ENCODE measurements around the gene HTRA3.

The HTRA3 gene

GRCh38 chr4:8233672-8234484 is 35.7 kb upstream of the HTRA3 start:
- no peak for DNase-seq
- in situ Hi-C loops (cut with MboI; ENCODE audit: low pct_unique_long_range_greater_than_20kb, low sequenced_read_pairs) = no loop called here

DNA sequence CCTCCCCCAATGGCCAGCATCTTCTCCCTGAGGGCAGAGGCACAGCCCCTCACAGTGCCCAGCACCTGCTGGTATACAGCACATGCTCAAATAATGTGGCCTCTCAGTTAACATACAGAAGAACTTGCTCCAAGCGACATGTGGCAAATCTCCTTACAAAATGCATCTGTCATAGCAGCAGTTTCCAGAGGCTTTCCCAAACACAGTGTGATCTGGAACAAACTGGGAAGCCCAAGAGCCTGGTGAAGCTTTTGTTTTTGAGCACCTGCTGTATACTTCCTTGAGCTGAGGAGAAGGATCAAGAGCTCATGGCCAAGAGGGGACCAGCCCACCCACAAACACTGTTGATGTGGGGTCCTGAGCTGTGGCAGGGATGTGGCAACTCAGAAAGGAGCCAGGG is 34.8 kb upstream of the HTRA3 start:
- in situ Hi-C loops (cut with MboI; ENCODE audit: low pct_unique_long_range_greater_than_20kb, low sequenced_read_pairs) = no loop called here
- no peak for DNase-seq

- in situ Hi-C loops (cut with MboI; ENCODE audit: low pct_unique_long_range_greater_than_20kb, low sequenced_read_pairs) = no loop called here
- DNase-seq = no peak
Observed at GRCh38 chr4:8235224-8235623, 34.3 kb upstream of the HTRA3 start.

- in situ Hi-C loops (cut with MboI; ENCODE audit: low pct_unique_long_range_greater_than_20kb, low sequenced_read_pairs) = no loop called here
- DNase-seq = no peak
Observed at GRCh38 chr4:8235686-8236085, 33.9 kb upstream of the HTRA3 start.

- in situ Hi-C loops (cut with MboI; ENCODE audit: low pct_unique_long_range_greater_than_20kb, low sequenced_read_pairs) = no loop called here
- no peak for DNase-seq
Observed at GRCh38 chr4:8236106-8236919, 33.2 kb upstream of the HTRA3 start.

DNA sequence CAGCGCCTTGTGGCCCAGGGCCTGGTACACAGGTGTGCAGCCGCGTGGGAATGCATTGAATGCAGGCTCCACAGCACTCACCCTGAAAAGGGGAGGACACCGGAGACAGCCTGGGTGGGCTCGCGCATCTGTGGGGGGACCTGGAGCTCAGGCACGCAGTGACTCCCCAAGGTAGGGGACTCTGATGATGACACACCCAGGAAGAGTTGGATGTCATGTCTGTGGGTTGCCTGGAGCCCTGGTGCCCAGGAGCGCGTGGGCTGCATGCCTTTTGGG is 32.7 kb upstream of the HTRA3 start:
- in situ Hi-C loops (cut with MboI; ENCODE audit: low pct_unique_long_range_greater_than_20kb, low sequenced_read_pairs) = no loop called here
- DNase-seq = no peak

- DNase-seq = no peak
- in situ Hi-C loops (cut with MboI; ENCODE audit: low pct_unique_long_range_greater_than_20kb, low sequenced_read_pairs) = no loop called here
Observed at GRCh38 chr4:8237256-8237989, 32.1 kb upstream of the HTRA3 start.

DNA sequence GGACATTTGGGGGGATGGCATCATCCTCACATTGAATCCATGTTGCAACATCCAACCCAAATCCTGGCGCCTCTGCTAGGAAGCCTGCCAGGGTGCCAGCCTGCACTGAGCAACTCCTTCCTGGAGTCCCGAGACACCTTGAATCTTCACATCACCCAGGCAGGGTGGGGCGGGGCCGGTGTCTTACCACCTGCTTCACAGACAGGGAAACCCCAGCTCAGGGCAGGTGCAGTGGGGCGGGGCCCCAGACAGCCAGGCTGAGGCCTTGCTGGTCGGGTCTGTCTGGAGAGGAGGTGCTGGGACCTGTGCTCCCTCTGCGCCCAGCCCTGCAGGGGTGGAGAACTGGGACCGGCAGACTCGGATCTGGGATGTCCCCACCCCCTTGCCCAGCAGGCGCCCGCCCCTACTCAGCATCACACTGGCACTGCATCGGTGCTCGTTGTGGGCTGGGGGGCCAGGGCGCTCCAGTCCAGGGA is 31.5 kb upstream of the HTRA3 start:
- no peak for DNase-seq
- in situ Hi-C loops (cut with MboI; ENCODE audit: low pct_unique_long_range_greater_than_20kb, low sequenced_read_pairs) = no loop called here

DNA sequence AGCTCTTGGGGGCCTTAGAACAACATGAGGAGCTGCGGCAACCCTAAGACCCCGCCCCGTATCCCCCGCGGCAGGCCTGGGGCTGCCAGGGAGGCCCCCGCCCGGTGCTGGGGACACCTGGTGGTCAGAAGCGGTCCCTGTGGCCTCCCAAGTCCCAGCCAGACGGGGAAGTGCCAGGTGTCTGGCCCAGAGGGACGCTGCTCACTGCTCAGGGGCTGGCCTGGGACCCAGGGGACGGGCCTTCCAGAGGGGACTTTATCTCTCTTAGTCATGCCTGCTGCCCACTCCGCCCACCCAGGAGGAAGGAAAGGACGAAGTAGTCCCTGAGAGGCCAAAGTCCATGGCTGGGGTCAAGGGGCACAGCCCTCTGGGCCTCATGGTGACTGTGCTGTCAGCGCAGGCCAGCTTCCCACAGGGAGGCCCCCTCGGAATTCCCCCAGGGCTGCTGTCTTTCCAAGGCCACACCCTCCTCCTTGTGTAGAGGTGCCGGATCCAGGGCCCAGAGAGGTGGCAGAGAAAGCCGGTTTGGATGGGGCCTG is 31.0 kb upstream of the HTRA3 start:
- no peak for DNase-seq
- in situ Hi-C loops (cut with MboI; ENCODE audit: low pct_unique_long_range_greater_than_20kb, low sequenced_read_pairs) = no loop called here

- DNase-seq = no peak
- in situ Hi-C loops (cut with MboI; ENCODE audit: low pct_unique_long_range_greater_than_20kb, low sequenced_read_pairs) = no loop called here
Observed at GRCh38 chr4:8239226-8239625, 30.3 kb upstream of the HTRA3 start.

DNA sequence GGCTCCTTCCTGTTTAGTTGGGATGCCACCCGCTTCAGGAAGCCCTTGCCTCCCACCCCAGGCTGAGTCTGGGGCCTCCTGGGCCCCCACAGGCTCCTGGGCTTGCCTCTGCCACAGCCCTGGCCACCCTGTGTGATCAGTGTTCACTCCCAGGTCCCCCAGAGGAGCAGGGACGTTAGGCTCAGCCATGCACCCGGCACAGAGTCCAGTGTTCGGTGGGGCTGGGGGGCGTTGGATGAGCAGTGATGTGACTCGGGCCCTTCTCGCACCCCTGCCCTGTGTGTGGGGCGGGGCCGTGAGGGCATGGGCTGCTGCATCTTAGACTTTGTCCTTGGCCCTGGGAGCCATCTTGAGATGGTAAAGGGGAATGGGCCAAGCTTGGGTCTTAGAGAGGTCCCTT is 29.9 kb upstream of the HTRA3 start:
- in situ Hi-C loops (cut with MboI; ENCODE audit: low pct_unique_long_range_greater_than_20kb, low sequenced_read_pairs) = no loop called here
- no peak for DNase-seq

DNA sequence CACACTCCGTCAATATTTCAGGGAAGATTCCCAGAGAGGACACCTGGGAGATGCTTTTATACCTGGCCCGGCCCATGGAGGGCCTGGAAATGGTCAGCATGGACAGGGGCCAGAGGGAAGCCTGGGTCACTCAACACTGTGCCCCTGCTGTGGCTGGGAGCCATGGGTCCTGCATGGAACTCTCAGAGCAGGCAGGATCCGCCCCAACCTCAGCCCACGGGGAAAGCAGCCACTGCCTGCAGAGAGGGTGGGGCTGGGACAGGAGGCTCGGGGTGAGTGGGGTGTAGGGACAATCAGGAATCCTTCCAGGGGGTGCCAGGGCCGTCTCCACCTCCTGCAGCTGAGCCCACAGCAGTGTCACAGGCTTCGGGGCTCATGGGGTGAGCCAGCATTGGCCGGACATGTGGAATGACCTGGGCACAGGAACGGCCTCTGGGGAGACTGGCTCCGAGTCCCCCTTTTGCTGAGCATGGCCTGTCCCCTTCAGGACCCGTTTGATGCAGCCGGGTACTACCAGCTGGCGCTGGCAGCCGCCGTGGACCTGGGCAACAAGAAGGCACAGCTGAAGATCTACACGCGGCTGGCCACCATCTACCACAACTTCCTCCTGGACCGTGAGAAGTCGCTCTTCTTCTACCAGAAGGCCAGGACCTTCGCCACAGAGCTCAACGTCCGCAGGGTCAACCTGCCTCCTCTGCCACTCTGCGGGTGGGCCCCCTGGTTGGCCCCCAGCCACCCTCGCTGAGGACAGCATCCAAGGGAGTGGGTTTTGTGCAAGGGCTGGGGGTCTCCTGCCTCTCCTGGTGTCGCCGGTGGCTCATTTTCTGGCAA is 29.1 kb upstream of the HTRA3 start:
- no peak for DNase-seq
- in situ Hi-C loops (cut with MboI; ENCODE audit: low pct_unique_long_range_greater_than_20kb, low sequenced_read_pairs) = no loop called here

DNA sequence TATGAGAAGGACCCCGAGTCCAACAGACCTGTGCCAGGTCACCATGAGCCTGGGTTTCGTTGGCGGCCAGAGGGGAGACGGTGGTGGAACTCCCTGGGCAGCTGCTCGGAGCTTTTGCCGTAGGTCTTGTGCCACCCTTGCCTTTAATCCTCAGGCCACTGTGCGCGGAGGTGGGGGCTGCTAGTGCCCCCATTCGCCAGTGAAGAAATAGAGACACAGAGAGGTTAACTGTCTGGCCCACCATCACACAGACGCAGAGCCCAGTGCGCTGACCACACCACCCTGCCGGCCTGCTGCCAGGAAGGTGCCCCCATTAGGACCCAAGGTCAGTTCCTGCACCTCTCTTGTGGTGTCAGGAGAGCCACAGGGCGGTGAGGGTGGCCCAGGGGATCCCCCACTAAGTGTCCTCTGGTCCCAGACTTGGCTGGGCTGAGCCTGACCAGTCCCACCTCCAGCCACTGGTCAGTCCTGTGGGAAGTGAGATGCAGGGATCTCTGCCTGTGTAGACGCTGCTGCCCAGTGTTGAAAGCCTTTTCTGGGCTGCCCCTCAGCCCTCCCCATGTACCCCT is 28.3 kb upstream of the HTRA3 start:
- no peak for DNase-seq
- in situ Hi-C loops (cut with MboI; ENCODE audit: low pct_unique_long_range_greater_than_20kb, low sequenced_read_pairs) = no loop called here

DNA sequence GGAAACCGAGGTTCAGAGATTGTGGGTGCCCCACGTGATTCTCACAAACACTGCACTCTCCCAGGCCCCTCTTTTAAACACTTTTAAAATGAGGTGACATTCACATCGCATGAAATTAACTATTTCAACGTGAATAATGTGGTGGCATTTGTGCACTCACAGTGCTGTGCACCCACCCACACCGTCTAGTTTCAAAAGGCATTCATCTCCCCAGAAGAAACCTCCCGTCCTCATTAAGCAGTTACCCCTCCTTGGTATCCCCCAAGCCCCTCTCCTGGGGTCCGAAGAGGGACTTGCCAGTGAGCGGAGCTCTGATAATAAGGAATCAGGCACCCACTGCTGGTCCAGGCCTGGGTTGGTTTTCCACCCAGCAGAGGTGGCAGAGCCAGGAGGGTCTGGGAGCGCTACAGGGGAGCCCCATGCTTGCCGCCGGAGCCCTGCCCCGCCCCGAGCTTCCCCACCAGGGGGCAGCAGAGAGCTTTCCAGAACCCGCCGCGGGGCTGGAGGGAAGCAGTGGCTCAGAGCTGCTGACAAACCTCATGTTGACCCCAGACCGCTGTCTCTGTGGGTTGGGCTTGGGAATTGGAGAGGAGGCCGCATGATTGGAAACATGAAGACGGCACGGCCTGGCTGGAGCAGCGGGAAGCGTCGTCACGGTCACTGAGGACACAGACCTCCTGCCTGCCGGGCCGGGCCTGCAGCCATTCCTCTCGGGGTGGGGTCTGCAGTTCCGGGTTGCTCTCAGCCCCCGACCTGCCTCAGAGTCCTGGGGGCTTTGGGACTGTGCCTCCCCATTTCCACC is 27.5 kb upstream of the HTRA3 start:
- DNase-seq = peak; percentile 81
- in situ Hi-C loops (cut with MboI; ENCODE audit: low pct_unique_long_range_greater_than_20kb, low sequenced_read_pairs) = no loop called here

DNA sequence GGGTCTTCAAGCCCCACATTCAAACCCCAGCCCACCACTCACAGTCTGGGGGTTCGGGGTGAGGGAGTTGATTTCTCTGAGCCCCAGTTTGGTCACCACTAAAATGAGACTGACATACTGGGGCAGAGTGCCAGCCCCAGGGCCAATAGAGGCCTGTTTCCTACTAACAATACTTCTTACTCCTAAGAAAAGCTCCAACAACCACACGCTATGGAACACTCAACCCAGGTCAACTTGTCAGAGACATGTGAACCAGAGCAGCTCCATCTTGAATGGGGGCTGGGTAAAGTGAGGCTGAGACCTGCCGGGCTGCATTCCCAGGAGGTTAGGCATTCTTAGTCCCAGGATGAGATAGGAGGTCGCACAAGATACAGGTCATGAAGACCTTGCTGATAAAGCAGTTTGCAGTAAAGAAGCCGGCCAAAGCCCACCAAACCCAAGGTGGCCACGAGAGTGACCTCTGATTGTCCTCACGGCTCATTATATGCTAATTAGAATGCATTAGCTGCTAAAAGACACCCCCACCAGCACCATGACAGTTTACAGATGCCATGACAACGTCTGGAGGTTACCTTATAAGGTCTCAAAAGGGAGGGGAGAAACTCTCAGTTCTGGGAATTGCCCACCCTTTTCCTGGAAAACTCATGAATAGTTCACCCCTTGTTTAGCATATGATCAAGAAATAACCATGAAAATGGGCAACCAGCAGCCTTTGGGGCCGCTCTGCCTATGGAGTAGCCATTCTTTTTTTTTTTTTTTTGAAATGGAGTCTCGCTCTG is 26.6 kb upstream of the HTRA3 start:
- no peak for DNase-seq
- in situ Hi-C loops (cut with MboI; ENCODE audit: low pct_unique_long_range_greater_than_20kb, low sequenced_read_pairs) = no loop called here

DNA sequence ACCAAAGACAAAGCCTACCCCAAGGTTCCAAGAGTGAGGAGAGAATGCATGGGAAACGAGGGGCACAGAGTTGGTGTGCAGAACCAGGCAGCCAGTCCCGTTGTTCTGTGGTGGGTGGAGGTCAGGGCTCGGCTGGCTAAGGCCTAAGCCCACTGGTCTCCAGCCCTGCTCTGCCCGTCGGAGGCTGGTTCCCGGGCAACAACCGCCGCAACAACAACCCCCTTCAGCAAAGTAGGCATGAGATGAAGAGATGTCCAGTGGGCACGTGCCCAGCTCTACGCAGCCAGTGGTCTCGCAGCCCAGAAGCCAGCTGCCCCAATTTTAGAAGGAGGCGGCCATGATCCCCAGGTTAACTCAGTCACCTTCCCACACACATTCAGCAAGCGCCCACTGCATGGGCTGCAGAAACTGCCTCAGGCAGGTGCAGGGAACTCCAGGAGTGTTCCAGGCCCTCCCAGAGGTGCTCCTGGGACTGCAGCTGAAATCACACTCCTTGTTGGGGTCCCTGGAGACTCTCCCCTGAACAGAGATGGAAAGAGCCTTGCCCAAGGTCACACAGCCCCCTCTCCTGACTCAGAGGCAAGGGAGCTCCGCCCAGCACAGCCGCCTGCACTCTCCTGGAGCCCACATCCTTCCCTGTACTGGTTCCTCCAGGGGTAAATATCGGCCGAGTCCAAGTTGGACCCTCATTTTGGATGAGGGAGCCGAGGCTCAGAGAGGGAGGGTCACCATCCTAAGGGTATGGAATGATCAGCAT is 25.4 kb upstream of the HTRA3 start:
- in situ Hi-C loops (cut with MboI; ENCODE audit: low pct_unique_long_range_greater_than_20kb, low sequenced_read_pairs) = no loop called here
- DNase-seq = no peak

Measured in KBM-7 (cell line).